ENCODE results near the gene CAND2. TPM values are rescaled to one million over a fixed set of nuclear protein-coding genes. Genes with fewer than 3 reads are reported as not detected.

Gene CAND2
- total and polyA plus RNA-seq, 9 of the 15 experiments (the other 6 are each of a cell fraction or from before 2014, with no cell fraction given): 0.91 to 14.9 (median 4.3) TPM

DNA sequence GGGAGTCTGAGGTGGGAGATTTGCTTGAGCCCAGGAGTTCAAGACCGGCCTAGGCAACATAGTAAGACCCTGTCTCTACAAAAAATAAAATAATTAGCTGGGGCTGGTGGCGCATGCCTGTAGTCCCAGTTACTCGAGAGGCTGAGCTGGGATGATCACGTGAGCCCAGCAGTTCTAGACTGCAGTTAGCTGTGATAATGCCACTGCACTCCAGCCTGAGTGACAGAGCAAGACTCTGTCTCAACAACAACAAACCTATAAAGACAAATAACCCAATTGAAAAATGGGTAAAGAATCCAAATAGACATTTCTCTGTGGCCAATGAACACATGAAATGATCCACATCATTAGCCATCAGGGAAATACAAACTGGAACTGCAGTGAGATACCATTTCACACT is 46.0 kb downstream of the CAND2 start (continued):
- TF ChIP-seq HDAC8 (tag; IDR thresholded peaks at IDR 0.05) (no peak), NFE2 (IDR thresholded peaks at IDR 0.05; ENCODE audit: low read depth) (peak; percentile 19; the same call in 1 of the 2 replicates), PYGO2 (tag; IDR thresholded peaks at IDR 0.05) (0 out of 2 replicates have a peak, but pooled peaks have one; percentile 29), ZNF23 (CRISPR knock-in tag; IDR thresholded peaks at IDR 0.05) (no peak), SIX5 (IDR thresholded peaks at IDR 0.05; ENCODE audit: borderline replicate concordance in 1 of 2, insufficient read depth in 1 of 2, low read depth in 1 of 2, low read length in 2 of 2) (no peak), ILF3 (IDR thresholded peaks at IDR 0.05; ENCODE audit: borderline replicate concordance) (no peak), ZNF239 (CRISPR knock-in tag; IDR thresholded peaks at IDR 0.05) (no peak), BHLHE40 (IDR thresholded peaks at IDR 0.05; ENCODE audit: low read length) (peak; percentile 90), BDP1 (IDR thresholded peaks at IDR 0.05; ENCODE audit: insufficient read depth, insufficient read length) (no peak), YY1 (IDR thresholded peaks at IDR 0.05; ENCODE audit: borderline replicate concordance in 1 of 3, control insufficient read depth in 1 of 3, extremely low read depth in 1 of 3, insufficient read depth in 3 of 3, insufficient read length in 1 of 3, insufficient replicate concordance in 2 of 3, low read depth in 1 of 3, low read length in 2 of 3) (no peak), RBM34 (IDR thresholded peaks at IDR 0.05; ENCODE audit: borderline replicate concordance, insufficient read depth, low read length) (no peak), KAT7 (CRISPR knock-in tag; IDR thresholded peaks at IDR 0.05; ENCODE audit: borderline replicate concordance) (no peak), HDAC3 (IDR thresholded peaks at IDR 0.05; ENCODE audit: borderline replicate concordance, partially characterized antibody) (no peak), EP300 (IDR thresholded peaks at IDR 0.05; ENCODE audit: low read length) (no peak), RBM39 (optimal IDR thresholded peaks at IDR 0.05; ENCODE audit: low read depth, low read length) (no peak)
- TF ChIP-seq, protein P1, sequence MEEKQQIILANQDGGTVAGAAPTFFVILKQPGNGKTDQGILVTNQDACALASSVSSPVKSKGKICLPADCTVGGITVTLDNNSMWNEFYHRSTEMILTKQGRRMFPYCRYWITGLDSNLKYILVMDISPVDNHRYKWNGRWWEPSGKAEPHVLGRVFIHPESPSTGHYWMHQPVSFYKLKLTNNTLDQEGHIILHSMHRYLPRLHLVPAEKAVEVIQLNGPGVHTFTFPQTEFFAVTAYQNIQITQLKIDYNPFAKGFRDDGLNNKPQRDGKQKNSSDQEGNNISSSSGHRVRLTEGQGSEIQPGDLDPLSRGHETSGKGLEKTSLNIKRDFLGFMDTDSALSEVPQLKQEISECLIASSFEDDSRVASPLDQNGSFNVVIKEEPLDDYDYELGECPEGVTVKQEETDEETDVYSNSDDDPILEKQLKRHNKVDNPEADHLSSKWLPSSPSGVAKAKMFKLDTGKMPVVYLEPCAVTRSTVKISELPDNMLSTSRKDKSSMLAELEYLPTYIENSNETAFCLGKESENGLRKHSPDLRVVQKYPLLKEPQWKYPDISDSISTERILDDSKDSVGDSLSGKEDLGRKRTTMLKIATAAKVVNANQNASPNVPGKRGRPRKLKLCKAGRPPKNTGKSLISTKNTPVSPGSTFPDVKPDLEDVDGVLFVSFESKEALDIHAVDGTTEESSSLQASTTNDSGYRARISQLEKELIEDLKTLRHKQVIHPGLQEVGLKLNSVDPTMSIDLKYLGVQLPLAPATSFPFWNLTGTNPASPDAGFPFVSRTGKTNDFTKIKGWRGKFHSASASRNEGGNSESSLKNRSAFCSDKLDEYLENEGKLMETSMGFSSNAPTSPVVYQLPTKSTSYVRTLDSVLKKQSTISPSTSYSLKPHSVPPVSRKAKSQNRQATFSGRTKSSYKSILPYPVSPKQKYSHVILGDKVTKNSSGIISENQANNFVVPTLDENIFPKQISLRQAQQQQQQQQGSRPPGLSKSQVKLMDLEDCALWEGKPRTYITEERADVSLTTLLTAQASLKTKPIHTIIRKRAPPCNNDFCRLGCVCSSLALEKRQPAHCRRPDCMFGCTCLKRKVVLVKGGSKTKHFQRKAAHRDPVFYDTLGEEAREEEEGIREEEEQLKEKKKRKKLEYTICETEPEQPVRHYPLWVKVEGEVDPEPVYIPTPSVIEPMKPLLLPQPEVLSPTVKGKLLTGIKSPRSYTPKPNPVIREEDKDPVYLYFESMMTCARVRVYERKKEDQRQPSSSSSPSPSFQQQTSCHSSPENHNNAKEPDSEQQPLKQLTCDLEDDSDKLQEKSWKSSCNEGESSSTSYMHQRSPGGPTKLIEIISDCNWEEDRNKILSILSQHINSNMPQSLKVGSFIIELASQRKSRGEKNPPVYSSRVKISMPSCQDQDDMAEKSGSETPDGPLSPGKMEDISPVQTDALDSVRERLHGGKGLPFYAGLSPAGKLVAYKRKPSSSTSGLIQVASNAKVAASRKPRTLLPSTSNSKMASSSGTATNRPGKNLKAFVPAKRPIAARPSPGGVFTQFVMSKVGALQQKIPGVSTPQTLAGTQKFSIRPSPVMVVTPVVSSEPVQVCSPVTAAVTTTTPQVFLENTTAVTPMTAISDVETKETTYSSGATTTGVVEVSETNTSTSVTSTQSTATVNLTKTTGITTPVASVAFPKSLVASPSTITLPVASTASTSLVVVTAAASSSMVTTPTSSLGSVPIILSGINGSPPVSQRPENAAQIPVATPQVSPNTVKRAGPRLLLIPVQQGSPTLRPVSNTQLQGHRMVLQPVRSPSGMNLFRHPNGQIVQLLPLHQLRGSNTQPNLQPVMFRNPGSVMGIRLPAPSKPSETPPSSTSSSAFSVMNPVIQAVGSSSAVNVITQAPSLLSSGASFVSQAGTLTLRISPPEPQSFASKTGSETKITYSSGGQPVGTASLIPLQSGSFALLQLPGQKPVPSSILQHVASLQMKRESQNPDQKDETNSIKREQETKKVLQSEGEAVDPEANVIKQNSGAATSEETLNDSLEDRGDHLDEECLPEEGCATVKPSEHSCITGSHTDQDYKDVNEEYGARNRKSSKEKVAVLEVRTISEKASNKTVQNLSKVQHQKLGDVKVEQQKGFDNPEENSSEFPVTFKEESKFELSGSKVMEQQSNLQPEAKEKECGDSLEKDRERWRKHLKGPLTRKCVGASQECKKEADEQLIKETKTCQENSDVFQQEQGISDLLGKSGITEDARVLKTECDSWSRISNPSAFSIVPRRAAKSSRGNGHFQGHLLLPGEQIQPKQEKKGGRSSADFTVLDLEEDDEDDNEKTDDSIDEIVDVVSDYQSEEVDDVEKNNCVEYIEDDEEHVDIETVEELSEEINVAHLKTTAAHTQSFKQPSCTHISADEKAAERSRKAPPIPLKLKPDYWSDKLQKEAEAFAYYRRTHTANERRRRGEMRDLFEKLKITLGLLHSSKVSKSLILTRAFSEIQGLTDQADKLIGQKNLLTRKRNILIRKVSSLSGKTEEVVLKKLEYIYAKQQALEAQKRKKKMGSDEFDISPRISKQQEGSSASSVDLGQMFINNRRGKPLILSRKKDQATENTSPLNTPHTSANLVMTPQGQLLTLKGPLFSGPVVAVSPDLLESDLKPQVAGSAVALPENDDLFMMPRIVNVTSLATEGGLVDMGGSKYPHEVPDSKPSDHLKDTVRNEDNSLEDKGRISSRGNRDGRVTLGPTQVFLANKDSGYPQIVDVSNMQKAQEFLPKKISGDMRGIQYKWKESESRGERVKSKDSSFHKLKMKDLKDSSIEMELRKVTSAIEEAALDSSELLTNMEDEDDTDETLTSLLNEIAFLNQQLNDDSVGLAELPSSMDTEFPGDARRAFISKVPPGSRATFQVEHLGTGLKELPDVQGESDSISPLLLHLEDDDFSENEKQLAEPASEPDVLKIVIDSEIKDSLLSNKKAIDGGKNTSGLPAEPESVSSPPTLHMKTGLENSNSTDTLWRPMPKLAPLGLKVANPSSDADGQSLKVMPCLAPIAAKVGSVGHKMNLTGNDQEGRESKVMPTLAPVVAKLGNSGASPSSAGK (IDR thresholded peaks at IDR 0.05): peak; percentile 89

Data from K562 (cell line).